SH-SY5Y (cell line): ENCODE results near the gene TIPIN.

ENCODE experiments used
- GATA2 ChIP-seq: IDR thresholded peaks from 2 replicates; pipeline ENCODE4 v1.6.1; 2011; ENCODE audit warnings: mild to moderate bottlenecking, low read depth, low read length
- GATA3 ChIP-seq: IDR thresholded peaks from 2 replicates; pipeline ENCODE4 v1.6.1; 2011; ENCODE audit warnings: low read depth, mild to moderate bottlenecking, low read length, moderate library complexity

- no peak for TF ChIP-seq GATA2
- no peak for TF ChIP-seq GATA3
These were observed 66.5 kb downstream of the TIPIN start for GRCh38 chr15:66290007-66290406.
